HG02678 (cell line): ENCODE results near the gene NOS2.
"Not testable (repeated sequence)": the region's sequence is repeated elsewhere in the genome, so short reads cannot be mapped to it uniquely, and the experiment has no call there.

Experiments used
- ATAC-seq: cut with Tn5 transposase; IDR thresholded peaks from one replicate; pipeline ENCODE4 v1.9.1; 2021; ENCODE audit warnings: mild to moderate bottlenecking, moderate library complexity; ENCODE audit not compliant: unreplicated experiment

The NOS2 gene

GRCh38 chr17:27759528-27759927 is 40.8 kb downstream of the NOS2 start:
- no peak for ATAC-seq

GRCh38 chr17:27756467-27757371 is 43.6 kb downstream of the NOS2 start:
- ATAC-seq = no peak

GRCh38 chr17:27755706-27756466 is 44.4 kb downstream of the NOS2 start:
- ATAC-seq = no peak

- ATAC-seq = no peak
These were observed 45.8 kb downstream of the NOS2 start for GRCh38 chr17:27754549-27754948.

GRCh38 chr17:27753726-27754125 is 46.6 kb downstream of the NOS2 start:
- not testable (repeated sequence) for ATAC-seq

- not testable (repeated sequence) for ATAC-seq
These were observed 47.3 kb downstream of the NOS2 start for GRCh38 chr17:27752831-27753619.

- ATAC-seq = no peak
These were observed 48.5 kb downstream of the NOS2 start for GRCh38 chr17:27751622-27752490.

GRCh38 chr17:27751166-27751565 is 49.2 kb downstream of the NOS2 start:
- ATAC-seq = no peak

- not testable (repeated sequence) for ATAC-seq
These were observed 50.7 kb downstream of the NOS2 start for GRCh38 chr17:27749562-27750150.

GRCh38 chr17:27748360-27748825 is 51.9 kb downstream of the NOS2 start:
- ATAC-seq = no peak

GRCh38 chr17:27747462-27748359 is 52.6 kb downstream of the NOS2 start:
- ATAC-seq = no peak

- ATAC-seq = no peak
These were observed 53.4 kb downstream of the NOS2 start for GRCh38 chr17:27746881-27747280.

- ATAC-seq = not testable (repeated sequence)
These were observed 54.0 kb downstream of the NOS2 start for GRCh38 chr17:27746320-27746719.

GRCh38 chr17:27745207-27745830 is 55.0 kb downstream of the NOS2 start:
- not testable (repeated sequence) for ATAC-seq

GRCh38 chr17:27743281-27743885 is 56.9 kb downstream of the NOS2 start:
- no peak for ATAC-seq

- ATAC-seq = no peak
These were observed 58.3 kb downstream of the NOS2 start for GRCh38 chr17:27741971-27742575.

GRCh38 chr17:27741361-27741861 is 58.9 kb downstream of the NOS2 start:
- no peak for ATAC-seq
